H1 (cell line): Measurements from ENCODE around the gene USP1. TPM values are rescaled to one million over a fixed set of nuclear protein-coding genes. Genes with fewer than 3 reads are reported as not detected.

Source experiments
- CTCF ChIA-PET: fragments of 300-600 bp; sonication (Branson Sonifier 250); formaldehyde crosslinking; loops from one replicate; lab custom pipeline; 2021; ENCODE audit not compliant: partially characterized antibody; lab: Charles Lee
- POLR2A ChIA-PET: fragments of 300-600 bp; sonication (Branson Sonifier 250); formaldehyde crosslinking; loops from one replicate; lab custom pipeline; 2021; ENCODE audit warnings: inconsistent platforms; ENCODE audit not compliant: partially characterized antibody; lab: Charles Lee
- DNase-seq, 2 experiments: peaks; one replicate each; pipeline versions ENCODE4 v3.0.0 to v3.0.0-alpha.2; 2010 to 2022; ENCODE audit warnings: low spot score in 2 of 2, low read depth in 1 of 2, mixed read lengths in 1 of 2
- FAIRE-seq: peaks from 2 replicates; lab custom pipeline; 2011; peaks lifted over from hg19 to GRCh38; lab: Jason Lieb, UNC
- H2AFZ ChIP-seq: 2 replicates; pipeline ENCODE4 v1.8.1; 2012; ENCODE audit warnings: low read length, inconsistent platforms
- H2AK5ac ChIP-seq: 2 replicates; pipeline ENCODE4 v1.6.1; 2013; ENCODE audit warnings: low read depth, low read length
- H2BK120ac ChIP-seq: replicated peaks from 2 replicates; pipeline ENCODE3; 2013; ENCODE audit warnings: low read depth, low read length, inconsistent platforms
- H2BK12ac ChIP-seq: 2 replicates; pipeline ENCODE4 v1.6.1; 2013; ENCODE audit warnings: low read depth, low read length
- H2BK15ac ChIP-seq: 2 replicates; pipeline ENCODE4 v1.6.1; 2013; ENCODE audit warnings: low read length
- H2BK20ac ChIP-seq: 2 replicates; pipeline ENCODE4 v1.6.1; 2013; ENCODE audit warnings: low read length
- H2BK5ac ChIP-seq: 2 replicates; pipeline ENCODE4 v1.6.1; 2013; ENCODE audit warnings: low read depth, low read length
- H3K14ac ChIP-seq: 2 replicates; pipeline ENCODE4 v1.6.1; 2013; ENCODE audit warnings: inconsistent platforms; ENCODE audit not compliant: insufficient read length
- H3K18ac ChIP-seq: 2 replicates; pipeline ENCODE4 v1.6.1; 2013; ENCODE audit warnings: low read length; ENCODE audit errors: extremely low read depth
- H3K23ac ChIP-seq: 2 replicates; pipeline ENCODE4 v1.6.1; 2013; ENCODE audit warnings: inconsistent platforms; ENCODE audit not compliant: insufficient read length
- H3K23me2 ChIP-seq: 2 replicates; pipeline ENCODE4 v1.6.1; 2013; ENCODE audit warnings: low read depth, low read length
- H3K27ac ChIP-seq: 2 replicates; pipeline ENCODE4 v1.6.1; 2011; ENCODE audit warnings: low read depth, low read length, inconsistent platforms
- H3K27me3 ChIP-seq, 4 experiments: replicated peaks in 1 of 4; 1 replicate in 1 of 4; 2 replicates in 3 of 4; pipeline versions ENCODE4 v1.6.1 to v1.8.1; 2011 to 2013; ENCODE audit warnings: low read length in 3 of 4, mild to moderate bottlenecking in 3 of 4, inconsistent platforms in 2 of 4, mixed read lengths in 2 of 4, moderate library complexity in 1 of 4; ENCODE audit not compliant: control insufficient read depth in 3 of 4, insufficient read depth in 3 of 4; ENCODE audit errors: extremely low read depth in 1 of 4
- H3K36me3 ChIP-seq, 4 experiments: 2 replicates each; pipeline versions ENCODE4 v1.6.1 to v1.8.1; 2011 to 2013; ENCODE audit warnings: mild to moderate bottlenecking in 4 of 4, low read length in 3 of 4, moderate library complexity in 2 of 4, control low read depth in 1 of 4, inconsistent platforms in 1 of 4; ENCODE audit not compliant: insufficient read depth in 4 of 4, control insufficient read depth in 2 of 4
- H3K4ac ChIP-seq: replicated peaks from 2 replicates; pipeline ENCODE3; 2013; ENCODE audit warnings: low read length, low read depth, mixed read lengths, inconsistent platforms; ENCODE audit not compliant: insufficient read length
- H3K4me1 ChIP-seq, 4 experiments: replicated peaks in 1 of 4; 1 replicate in 1 of 4; 2 replicates in 3 of 4; pipeline versions ENCODE4 v1.6.1 to v1.8.1; 2011 to 2013; ENCODE audit warnings: low read length in 3 of 4, inconsistent platforms in 2 of 4, mixed read lengths in 1 of 4; ENCODE audit not compliant: insufficient read depth in 4 of 4, control insufficient read depth in 3 of 4
- H3K4me2 ChIP-seq, 2 experiments: 2 replicates each; pipeline versions ENCODE4 v1.6.1 to v1.8.1; 2011 to 2013; ENCODE audit warnings: low read depth in 2 of 2, low read length in 2 of 2, control low read depth in 1 of 2, inconsistent platforms in 1 of 2, mild to moderate bottlenecking in 1 of 2; ENCODE audit not compliant: insufficient read depth in 1 of 2
- H3K4me3 ChIP-seq, 4 experiments: fragments of 200-600, 300-600 bp in 1 of 4; sonication (generic), shearing (Covaris generic), sonication (Bioruptor Twin) in 1 of 4; 2 replicates each; pipeline versions ENCODE4 v1.5.1 to v1.8.1; 2011 to 2016; ENCODE audit warnings: low read length in 4 of 4, low read depth in 3 of 4, control low read depth in 2 of 4, inconsistent platforms in 2 of 4, mild to moderate bottlenecking in 2 of 4, mixed read lengths in 1 of 4, moderate library complexity in 1 of 4; ENCODE audit not compliant: insufficient read depth in 2 of 4; ENCODE audit errors: extremely low read depth in 1 of 4
- H3K56ac ChIP-seq: replicated peaks from 2 replicates; pipeline ENCODE3; 2013; ENCODE audit warnings: low read depth, mild to moderate bottlenecking, mixed read lengths, low read length, inconsistent platforms; ENCODE audit not compliant: insufficient read length
- H3K79me1 ChIP-seq: 2 replicates; pipeline ENCODE4 v1.6.1; 2013; ENCODE audit warnings: low read depth, low read length, control low read depth
- H3K79me2 ChIP-seq, 2 experiments: 2 replicates each; pipeline versions ENCODE4 v1.6.1 to v1.8.1; 2012 to 2013; ENCODE audit warnings: low read length in 2 of 2, mild to moderate bottlenecking in 2 of 2, inconsistent platforms in 1 of 2; ENCODE audit not compliant: insufficient read depth in 2 of 2, control insufficient read depth in 1 of 2
- H3K9ac ChIP-seq, 4 experiments: replicated peaks in 1 of 4; 1 replicate in 1 of 4; 2 replicates in 3 of 4; pipeline versions ENCODE4 v1.6.1 to v1.8.1; 2011 to 2013; ENCODE audit warnings: low read depth in 3 of 4, low read length in 3 of 4, control low read depth in 2 of 4, mild to moderate bottlenecking in 2 of 4, moderate library complexity in 2 of 4, inconsistent platforms in 1 of 4; ENCODE audit errors: extremely low read depth in 1 of 4
- H3K9me3 ChIP-seq, 2 experiments: 2 replicates each; pipeline versions ENCODE4 v1.6.1 to v1.8.1; 2012 to 2013; ENCODE audit warnings: mild to moderate bottlenecking in 2 of 2, moderate library complexity in 2 of 2, control low read depth in 1 of 2, inconsistent platforms in 1 of 2, low read depth in 1 of 2, low read length in 1 of 2, mixed read lengths in 1 of 2; ENCODE audit not compliant: insufficient read depth in 2 of 2
- H4K20me1 ChIP-seq, 2 experiments: replicated peaks in 1 of 2; 2 replicates each; pipeline versions ENCODE3 to v1.8.1; 2011 to 2013; ENCODE audit warnings: inconsistent platforms in 2 of 2, low read length in 2 of 2, mild to moderate bottlenecking in 1 of 2; ENCODE audit not compliant: insufficient read depth in 2 of 2, control insufficient read depth in 1 of 2
- H4K5ac ChIP-seq: 2 replicates; pipeline ENCODE4 v1.6.1; 2013; ENCODE audit warnings: low read length, low read depth, mixed read lengths, inconsistent platforms; ENCODE audit not compliant: insufficient read length
- H4K8ac ChIP-seq: 2 replicates; pipeline ENCODE4 v1.8.0; 2013; ENCODE audit warnings: mild to moderate bottlenecking, moderate library complexity, low read length, inconsistent platforms; ENCODE audit not compliant: insufficient read depth; ENCODE audit errors: extremely low read depth
- H4K91ac ChIP-seq: replicated peaks from 2 replicates; pipeline ENCODE3; 2013; ENCODE audit warnings: low read length, mixed read lengths, inconsistent platforms; ENCODE audit not compliant: insufficient read length
- CREB1 ChIP-seq: IDR thresholded peaks from 2 replicates; pipeline ENCODE4 v1.6.1; 2012; ENCODE audit warnings: inconsistent platforms
- JUND ChIP-seq: IDR thresholded peaks from 2 replicates; pipeline ENCODE4 v1.6.1; 2011; ENCODE audit warnings: mild to moderate bottlenecking, improper control_type of control experiment, low read length
- polyA plus RNA-seq, 7 experiments: library from polyadenylated mRNA; depleted of rRNA in 3 of 7; stranded (reverse) in 5 of 7; unstranded in 2 of 7; fragments of >200 nt in 5 of 7; fragments of 200-250 nt in 2 of 7; gene quantifications; 1 replicate in 5 of 7; 2 replicates in 1 of 7; 4 replicates in 1 of 7; pipeline versions ENCODE4 v1.2.1 to v1.2.3, GENCODE V29; 2011 to 2013; ENCODE audit warnings: missing spikeins in 2 of 7, mixed read lengths in 2 of 7
- total RNA-seq: library from RNA; stranded (reverse); fragmentation: NEBNext Ultra II Directional; extraction: Animal tissue kit (Norgen Biotek cat#: 25700); gene quantifications from 2 replicates; pipeline ENCODE4 v1.2.1, GENCODE V29; 2021

The USP1 gene
- total and polyA plus RNA-seq, 2 of the 8 experiments (the other 6 are each of a cell fraction or from before 2014, with no cell fraction given) = 9.1 to 49.6 TPM

- FAIRE-seq = no peak
Observed at GRCh38 chr1:62467092-62467491, 30.2 kb downstream of the USP1 start.

More at GRCh38 chr1:62467092-62467491, 30.2 kb downstream of the USP1 start:
- Histone ChIP-seq H3K9me3 (no peaks in the 10 kb centered on the region), H3K4me3 (no peak overlapping the region), H3K23ac (no peak overlapping the region), H3K23me2 (no peaks in the 10 kb centered on the region), H3K27me3 (peaks cover 0 to 1% (median 0%) of the 10 kb centered on the region in 4 experiments; a peak in 1 of 7 replicates), H2BK12ac (no peak overlapping the region), H4K8ac (no peak overlapping the region), H3K4me2 (no peak overlapping the region), H3K4me1 (no peaks in the 10 kb centered on the region), H3K4ac (no peak overlapping the region), H3K9ac (no peak overlapping the region), H4K20me1 (no peaks in the 10 kb centered on the region), H4K5ac (no peak overlapping the region), H3K56ac (no peak overlapping the region), H3K36me3 (peaks cover 0 to 10% (median 0%) of the 10 kb centered on the region in 4 experiments; a peak in 2 of 8 replicates), H2AK5ac (no peak overlapping the region), H2AFZ (no peak overlapping the region), H2BK20ac (no peak overlapping the region), H3K14ac (no peak overlapping the region), H3K79me2 (no peaks in the 10 kb centered on the region), H4K91ac (no peak overlapping the region), H2BK5ac (no peak overlapping the region), H3K27ac (no peak overlapping the region), H2BK15ac (no peak overlapping the region), H2BK120ac (no peak overlapping the region), H3K79me1 (no peaks in the 10 kb centered on the region), H3K18ac (no peak overlapping the region)
- DNase-seq = no peak
- no peak for TF ChIP-seq JUND
- no peak for TF ChIP-seq CREB1
- ChIA-PET POLR2A (no interaction called here), CTCF (interaction anchor here (0.6 to 1.4 kb wide), 2 partner anchors 12 to 15 kb away, joined by 3 to 4 read pairs; no protein-coding TSS in a partner anchor)
